GM18507 (cell line): ENCODE measurements around the gene SLC16A7.
A peak's percentile ranks its signal among the peaks of the same experiment; 100 is the strongest.

Source experiments
- DNase-seq: peaks from one replicate; pipeline ENCODE4 v3.0.0; 2011; ENCODE audit warnings: low read depth; ENCODE audit not compliant: insufficient read length; ENCODE audit errors: extremely low spot score
- FAIRE-seq: peaks from 2 replicates; lab custom pipeline; 2011; peaks lifted over from hg19 to GRCh38; lab: Jason Lieb, UNC

SLC16A7 gene

DNA sequence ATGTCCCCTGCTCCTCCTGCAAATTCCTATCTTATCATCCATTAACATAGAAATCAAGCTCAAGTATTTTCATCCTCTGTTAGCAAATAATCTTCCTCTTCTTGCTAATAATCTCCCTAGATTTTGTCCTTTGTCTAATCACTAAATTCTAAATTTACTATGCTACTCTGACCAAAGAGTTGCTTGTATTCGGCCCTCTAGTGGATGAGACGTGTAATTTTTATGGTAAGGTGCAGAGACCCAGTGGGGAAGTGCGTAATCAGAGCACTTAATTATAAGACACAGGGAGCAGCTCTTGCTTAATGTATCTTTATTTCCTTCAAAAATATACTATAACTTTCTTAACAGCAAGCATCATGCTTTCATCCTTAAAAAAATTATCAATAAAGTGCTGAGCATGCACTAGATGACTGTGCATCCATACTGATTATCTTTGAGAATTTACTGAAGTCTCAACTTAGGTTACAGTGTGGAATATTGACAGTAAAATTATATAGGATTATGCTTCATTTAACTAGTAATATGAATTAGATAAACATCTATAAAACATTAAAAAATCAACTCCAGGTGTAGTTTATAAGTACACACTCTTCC lies 212.6 kb downstream of the SLC16A7 start:
- DNase-seq: peak; percentile 1
- FAIRE-seq: peak; percentile 75

DNA sequence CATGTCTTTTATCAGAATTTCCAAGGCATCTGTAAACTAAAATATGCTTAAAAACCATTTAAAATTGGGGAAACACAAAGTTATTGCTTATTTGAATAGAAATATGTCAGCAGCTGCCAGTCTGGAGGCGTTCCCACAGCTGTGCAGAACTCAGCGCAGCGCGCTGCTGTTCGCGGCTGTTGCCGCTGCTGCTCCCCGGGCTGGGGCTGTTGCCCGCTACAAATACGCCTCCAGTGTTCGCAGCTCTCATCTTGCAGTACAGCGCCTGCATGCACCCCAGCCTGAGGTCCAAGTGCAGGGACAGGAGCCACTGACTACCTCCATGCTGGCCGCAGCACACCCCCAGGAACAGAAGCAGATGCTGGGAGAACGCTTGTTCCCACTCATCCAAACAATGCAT lies 216.2 kb downstream of the SLC16A7 start:
- DNase-seq (no peak), FAIRE-seq (no peak)

DNA sequence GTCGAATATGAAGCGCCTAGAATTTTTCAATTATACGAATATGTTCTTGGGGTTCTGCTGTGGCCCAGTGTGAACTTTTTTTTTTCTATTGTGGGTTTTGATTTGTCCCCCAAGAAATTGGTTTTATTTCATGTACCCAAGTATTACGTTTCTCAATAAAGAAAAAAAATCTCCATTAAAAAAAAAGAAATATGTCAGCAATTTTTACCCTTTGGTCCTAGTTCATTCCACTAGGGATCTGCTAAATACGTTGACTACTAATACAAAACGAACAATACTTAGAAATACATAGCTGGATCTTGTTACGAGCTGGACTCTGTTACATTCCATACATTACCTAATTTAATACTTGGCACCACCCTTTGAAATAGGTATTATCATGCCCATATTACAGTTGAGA lies 216.9 kb downstream of the SLC16A7 start:
- FAIRE-seq: no peak

DNA sequence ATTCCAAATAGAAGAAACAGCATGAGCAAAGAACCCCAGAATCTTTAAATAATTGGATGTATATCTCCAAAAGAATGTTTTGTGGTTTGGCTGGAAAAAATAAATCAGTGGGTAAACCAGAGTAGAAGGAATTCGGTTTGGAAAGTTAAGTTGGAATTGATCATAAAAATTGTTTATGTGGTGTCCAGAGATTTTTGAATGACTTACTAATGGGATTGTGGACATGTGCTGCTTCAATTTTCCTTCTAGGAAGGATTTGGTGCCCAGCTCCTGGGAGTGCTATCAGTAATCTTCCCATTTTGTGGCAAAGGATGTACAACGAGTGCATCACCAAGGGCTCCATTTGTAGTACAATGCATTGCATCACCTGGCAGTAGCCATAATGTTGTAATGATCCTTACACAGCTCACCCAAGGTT lies 224.8 kb downstream of the SLC16A7 start:
- FAIRE-seq: no peak
- no peak for DNase-seq

More for the DNA sequence above, 216.9 kb downstream of the SLC16A7 start:
- DNase-seq: no peak

DNA sequence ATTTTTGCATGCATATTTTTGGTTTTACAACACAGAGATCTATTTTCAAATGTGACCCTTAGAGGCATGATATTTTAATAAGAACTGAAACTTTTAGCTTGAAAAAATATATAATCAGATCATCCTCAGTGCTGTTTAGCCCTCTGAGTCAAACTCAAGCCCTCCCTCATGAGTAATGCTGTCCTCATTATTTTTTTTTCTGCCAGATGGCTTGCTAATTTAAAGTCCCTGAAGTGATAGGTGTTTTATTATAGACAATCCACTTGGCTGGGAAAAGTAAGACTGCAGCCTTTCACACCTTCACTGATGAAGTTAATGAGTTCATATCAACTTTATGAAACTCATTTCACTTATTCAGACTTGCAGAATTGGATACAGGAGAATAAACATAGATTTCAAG lies 227.7 kb downstream of the SLC16A7 start:
- FAIRE-seq (no peak), DNase-seq (no peak)

DNA sequence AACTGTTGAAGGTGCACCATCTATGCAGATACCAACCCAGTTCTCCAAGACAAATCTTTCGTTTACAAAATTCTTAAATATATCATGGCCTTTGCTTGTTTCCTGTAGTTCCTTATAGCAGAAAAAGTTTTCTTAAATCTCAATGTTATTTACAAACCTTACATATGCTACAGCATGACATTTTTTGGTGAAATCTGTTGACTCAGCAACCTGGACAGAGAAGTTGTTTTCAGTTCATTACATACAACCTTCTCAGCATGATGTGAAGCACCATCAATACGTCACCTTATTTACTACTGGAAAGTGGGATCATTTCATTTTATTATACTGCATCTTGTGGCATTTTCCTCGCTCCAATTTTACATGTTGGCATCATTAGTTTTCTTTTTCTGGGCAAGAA lies 231.9 kb downstream of the SLC16A7 start:
- FAIRE-seq: no peak

DNA sequence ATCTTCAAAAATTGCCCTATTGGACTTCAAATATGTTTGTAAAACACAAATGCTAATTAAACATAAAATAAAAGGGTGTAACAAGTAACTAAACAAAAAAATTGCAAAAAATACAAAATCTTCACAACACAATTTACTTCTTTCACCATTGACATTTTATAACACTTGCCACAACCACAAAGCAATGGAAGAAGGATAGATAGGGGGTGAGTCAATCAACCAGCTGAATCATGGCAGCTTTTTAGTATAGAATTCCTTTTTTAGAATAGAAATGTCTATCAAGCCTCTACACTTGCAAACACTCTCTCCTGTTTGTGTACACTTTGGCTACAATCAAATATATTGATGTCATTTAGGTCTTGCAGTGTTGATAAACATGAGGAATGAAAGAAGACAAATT lies 232.7 kb downstream of the SLC16A7 start:
- no peak for FAIRE-seq
- no peak for DNase-seq

More for the DNA sequence above, 231.9 kb downstream of the SLC16A7 start:
- DNase-seq: no peak

DNA sequence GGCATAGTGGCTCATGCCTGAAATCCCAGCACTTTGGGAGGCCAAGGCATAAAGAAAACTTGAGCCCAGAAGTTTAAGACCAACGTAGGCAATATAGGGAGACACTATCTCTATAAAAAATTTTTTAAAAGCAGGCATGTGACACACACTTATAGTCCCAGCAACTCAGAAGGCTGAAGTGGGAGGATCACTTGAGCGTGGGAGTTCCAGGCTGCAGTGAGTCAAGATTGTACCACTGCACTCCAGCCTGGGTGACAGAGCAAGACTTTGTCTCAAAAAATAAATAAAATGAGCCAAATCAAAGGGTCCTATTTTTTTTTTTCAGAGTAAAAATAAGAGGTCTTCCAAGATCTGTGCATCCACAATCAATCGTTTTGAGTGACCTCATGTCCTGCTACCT lies 237.6 kb downstream of the SLC16A7 start:
- FAIRE-seq (no peak), DNase-seq (no peak)

DNA sequence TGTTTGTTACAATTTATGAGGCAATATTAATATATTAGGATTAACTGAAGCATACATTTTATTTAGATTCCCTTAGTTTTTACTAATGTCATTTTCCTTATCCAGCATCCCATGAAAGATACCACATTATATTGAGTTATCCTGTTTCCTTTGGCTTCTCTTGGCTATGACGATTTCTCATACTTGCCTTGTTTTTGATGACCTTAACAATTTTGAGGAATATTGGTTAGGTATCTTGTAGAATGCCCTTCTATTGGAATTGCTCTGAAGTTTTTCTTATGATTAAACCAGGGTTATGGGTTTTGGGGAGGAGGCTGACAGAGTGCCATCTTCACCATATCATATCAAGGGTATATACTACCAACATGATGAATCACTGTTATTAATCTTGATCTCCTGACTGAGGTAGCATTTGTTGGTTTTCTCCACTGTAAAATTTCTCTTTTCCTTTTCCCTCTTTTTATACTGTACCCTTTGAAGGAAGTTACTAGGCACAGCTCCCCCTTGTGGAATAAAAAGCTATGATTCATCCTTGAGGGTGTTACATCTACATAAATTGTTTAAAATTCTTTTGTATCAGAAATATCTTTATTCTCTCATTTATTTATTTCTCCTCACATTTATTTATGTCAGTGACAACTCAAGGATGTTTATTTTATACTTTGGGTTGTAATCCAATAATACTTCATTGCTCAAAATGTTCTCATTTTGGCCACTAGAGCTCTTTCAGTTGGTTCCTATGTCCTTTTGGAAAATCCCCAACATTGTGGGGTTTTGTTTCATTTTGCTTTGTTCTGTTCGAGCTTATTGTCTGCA lies 239.0 kb downstream of the SLC16A7 start:
- DNase-seq (peak; percentile 0), FAIRE-seq (peak; percentile 15)
